ENCODE data around the gene PCCA.

DNA sequence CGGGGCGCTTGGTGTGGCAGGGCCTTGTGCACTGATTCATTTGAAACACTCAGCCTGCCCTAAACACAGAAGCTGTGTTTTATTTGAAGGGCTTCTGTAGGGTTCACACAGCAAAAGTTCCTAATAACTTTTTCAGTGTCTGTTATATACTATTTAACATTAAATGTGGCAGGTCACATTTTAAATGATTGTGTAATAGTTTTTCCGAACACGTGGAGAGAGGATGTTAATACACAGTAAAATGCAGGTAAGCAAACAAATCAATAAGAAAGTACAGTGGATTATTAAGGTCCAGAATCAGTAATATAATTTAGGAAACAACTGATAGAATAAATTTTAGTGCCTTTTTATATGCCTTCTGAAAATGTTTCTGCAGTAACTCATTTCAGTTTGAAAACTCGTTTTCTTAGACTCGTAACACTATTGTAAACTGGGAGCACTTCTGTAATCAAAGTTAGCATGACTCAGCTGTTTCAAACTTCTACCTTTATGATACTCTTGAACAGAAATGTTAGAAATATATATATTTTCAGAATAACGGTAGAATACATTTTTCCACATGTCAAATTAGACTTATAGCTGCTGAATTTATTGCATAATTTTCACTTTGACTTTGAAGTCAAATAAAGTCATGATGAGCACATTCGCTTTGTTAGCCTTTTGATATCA, 429.6 kb downstream of the PCCA start:
- TF ChIP-seq, protein P1, sequence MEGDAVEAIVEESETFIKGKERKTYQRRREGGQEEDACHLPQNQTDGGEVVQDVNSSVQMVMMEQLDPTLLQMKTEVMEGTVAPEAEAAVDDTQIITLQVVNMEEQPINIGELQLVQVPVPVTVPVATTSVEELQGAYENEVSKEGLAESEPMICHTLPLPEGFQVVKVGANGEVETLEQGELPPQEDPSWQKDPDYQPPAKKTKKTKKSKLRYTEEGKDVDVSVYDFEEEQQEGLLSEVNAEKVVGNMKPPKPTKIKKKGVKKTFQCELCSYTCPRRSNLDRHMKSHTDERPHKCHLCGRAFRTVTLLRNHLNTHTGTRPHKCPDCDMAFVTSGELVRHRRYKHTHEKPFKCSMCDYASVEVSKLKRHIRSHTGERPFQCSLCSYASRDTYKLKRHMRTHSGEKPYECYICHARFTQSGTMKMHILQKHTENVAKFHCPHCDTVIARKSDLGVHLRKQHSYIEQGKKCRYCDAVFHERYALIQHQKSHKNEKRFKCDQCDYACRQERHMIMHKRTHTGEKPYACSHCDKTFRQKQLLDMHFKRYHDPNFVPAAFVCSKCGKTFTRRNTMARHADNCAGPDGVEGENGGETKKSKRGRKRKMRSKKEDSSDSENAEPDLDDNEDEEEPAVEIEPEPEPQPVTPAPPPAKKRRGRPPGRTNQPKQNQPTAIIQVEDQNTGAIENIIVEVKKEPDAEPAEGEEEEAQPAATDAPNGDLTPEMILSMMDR (IDR thresholded peaks at IDR 0.05; ENCODE audit: extremely low read depth in 1 of 2, insufficient read depth in 1 of 2, low read depth in 1 of 2, low read length in 2 of 2), result no peak
- no peak for TF ChIP-seq GATA2 (IDR thresholded peaks at IDR 0.05; ENCODE audit: insufficient read depth, insufficient read length, low read depth, low read length)
- no peak for TF ChIP-seq EZH2 (IDR thresholded peaks at IDR 0.05; ENCODE audit: borderline replicate concordance, low read depth, low read length, severe bottlenecking)
- TF ChIP-seq MYC (IDR thresholded peaks at IDR 0.05; ENCODE audit: low read depth, low read length), result no peak
- no peak for TF ChIP-seq POLR2A (IDR thresholded peaks at IDR 0.05; ENCODE audit: low read depth, low read length)
- TF ChIP-seq, protein P2, sequence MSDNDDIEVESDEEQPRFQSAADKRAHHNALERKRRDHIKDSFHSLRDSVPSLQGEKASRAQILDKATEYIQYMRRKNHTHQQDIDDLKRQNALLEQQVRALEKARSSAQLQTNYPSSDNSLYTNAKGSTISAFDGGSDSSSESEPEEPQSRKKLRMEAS (IDR thresholded peaks at IDR 0.05; ENCODE audit: insufficient read depth, insufficient read length), result no peak
- TF ChIP-seq POLR2AphosphoS5 (IDR thresholded peaks at IDR 0.05; ENCODE audit: insufficient read depth, low read depth, low read length), result no peak
- no peak for TF ChIP-seq JUN (IDR thresholded peaks at IDR 0.05; ENCODE audit: borderline replicate concordance, insufficient read depth, insufficient read length, low read depth)
- no peak for TF ChIP-seq FOS (IDR thresholded peaks at IDR 0.05; ENCODE audit: borderline replicate concordance, insufficient read depth, low read length)
